ENCODE data around the gene CCDC201.
"Not testable (repeated sequence)": the region's sequence is repeated elsewhere in the genome, so short reads cannot be mapped to it uniquely, and the experiment has no call there.

Gene CCDC201

GRCh38 chr7:45817016-45817415, 55.9 kb downstream of the CCDC201 start:
- DNase-seq (ENCODE audit: low spot score): not testable (repeated sequence)

GRCh38 chr7:45814216-45815118, 58.4 kb downstream of the CCDC201 start:
- DNase-seq (ENCODE audit: low spot score): not testable (repeated sequence)

DNA sequence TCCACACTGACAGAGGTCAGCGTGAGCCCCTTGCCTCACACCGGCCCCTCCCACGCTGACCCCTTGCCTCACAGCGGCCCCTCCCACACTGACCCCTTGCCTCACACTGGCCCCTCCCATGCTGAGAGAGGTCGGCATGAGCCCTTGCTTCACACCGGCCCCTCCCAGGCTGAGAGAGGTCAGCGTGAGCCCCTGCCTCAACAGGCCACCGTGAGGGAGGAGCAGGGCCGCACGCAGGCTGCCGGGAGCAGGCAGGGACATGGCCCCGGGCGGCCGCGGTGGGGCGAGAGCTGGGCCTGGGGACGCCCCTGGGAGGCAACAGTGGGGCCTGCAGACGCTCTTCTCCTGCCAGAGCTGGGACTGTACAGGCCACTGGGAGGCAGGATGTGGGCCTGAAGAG, 59.1 kb downstream of the CCDC201 start:
- DNase-seq (ENCODE audit: low spot score): not testable (repeated sequence)

- no peak for DNase-seq (ENCODE audit: low spot score)
Observed at GRCh38 chr7:45812946-45813345, 59.9 kb downstream of the CCDC201 start.

GRCh38 chr7:45811652-45812234, 61.1 kb downstream of the CCDC201 start:
- not testable (repeated sequence) for DNase-seq (ENCODE audit: low spot score)

DNA sequence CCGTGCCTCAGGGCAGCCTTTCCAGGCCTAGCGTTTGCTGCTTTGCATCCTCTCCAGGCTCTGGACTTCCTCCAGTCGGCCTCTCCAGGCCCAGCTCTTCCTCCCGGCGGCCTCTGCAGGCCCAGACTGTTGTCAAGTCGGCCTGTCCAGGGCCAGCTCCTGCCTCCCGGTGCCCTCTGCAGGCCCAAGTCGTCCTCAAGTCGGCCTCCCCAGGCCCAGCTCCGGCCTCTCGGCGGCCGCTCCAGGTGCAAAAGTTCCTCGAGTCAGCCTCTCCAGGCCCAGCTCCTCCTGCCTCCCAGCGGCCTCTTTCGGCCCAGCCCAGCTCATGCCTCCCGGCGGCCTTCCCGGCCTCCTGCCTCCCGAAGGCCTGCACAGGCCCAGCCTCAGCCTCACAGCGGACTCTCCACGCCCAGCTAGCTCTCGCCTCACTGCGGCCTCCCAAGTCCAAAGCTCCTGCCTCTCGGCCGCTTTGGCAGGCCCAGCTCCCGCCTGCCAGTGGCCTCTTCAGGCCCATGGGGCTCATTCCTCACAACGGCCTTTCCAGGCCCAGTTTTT, 62.4 kb downstream of the CCDC201 start:
- not testable (repeated sequence) for DNase-seq (ENCODE audit: low spot score)
